Stomach smooth muscle (tissue), 2 donors: Measurements from ENCODE around the gene CYB561A3.
"Not testable (repeated sequence)": the region's sequence is repeated elsewhere in the genome, so short reads cannot be mapped to it uniquely, and the experiment has no call there.

ENCODE experiments used
- H3K27ac ChIP-seq: one replicate; pipeline ENCODE4 v1.7.0; 2013; ENCODE audit warnings: mild to moderate bottlenecking, low read length, inconsistent platforms
- H3K27me3 ChIP-seq, 2 donors: one replicate each; pipeline ENCODE4 v1.7.0; 2013; ENCODE audit warnings: low read length in 2 of 2; ENCODE audit not compliant: insufficient read depth in 2 of 2, control insufficient read depth in 1 of 2
- H3K36me3 ChIP-seq, 2 donors: one replicate each; pipeline ENCODE4 v1.7.0; 2013; ENCODE audit warnings: low read length in 2 of 2; ENCODE audit not compliant: control insufficient read depth in 2 of 2, insufficient read depth in 2 of 2
- H3K4me1 ChIP-seq: one replicate; pipeline ENCODE4 v1.7.0; 2013; ENCODE audit warnings: low read length; ENCODE audit not compliant: control insufficient read depth, insufficient read depth
- H3K4me3 ChIP-seq, 2 donors: one replicate each; pipeline ENCODE4 v1.7.0; 2013; ENCODE audit warnings: low read length in 2 of 2
- H3K9ac ChIP-seq, 2 donors: one replicate each; pipeline ENCODE4 v1.7.0; 2013; ENCODE audit warnings: low read length in 2 of 2, mild to moderate bottlenecking in 1 of 2
- H3K9me3 ChIP-seq, 2 donors: one replicate each; pipeline ENCODE4 v1.7.0; 2013; ENCODE audit warnings: low read length in 2 of 2; ENCODE audit not compliant: control insufficient read depth in 2 of 2
- donor health status: healthy.
- donor health status: Pancreatic carcinoma.

CYB561A3 gene

GRCh38 chr11:61384271-61385242, 22.9 kb upstream of the CYB561A3 start:
- no peaks in the 10 kb centered on the region for H3K27me3 ChIP-seq
- no peaks in the 10 kb centered on the region for H3K36me3 ChIP-seq
- no peak overlapping the region for H3K27ac ChIP-seq
- no peak overlapping the region for H3K9ac ChIP-seq
- no peaks in the 10 kb centered on the region for H3K4me1 ChIP-seq
- no peaks in the 10 kb centered on the region for H3K9me3 ChIP-seq
- H3K4me3 ChIP-seq = no peak overlapping the region

- H3K9ac ChIP-seq, H3K27me3 ChIP-seq, H3K9me3 ChIP-seq, H3K4me3 ChIP-seq, H3K36me3 ChIP-seq, H3K27ac ChIP-seq, H3K4me1 ChIP-seq: not testable (repeated sequence)
Measured at GRCh38 chr11:61383859-61384258, 22.2 kb upstream of the CYB561A3 start.

- Histone ChIP-seq H3K4me1 (no peaks in the 10 kb centered on the region), H3K9ac (no peak overlapping the region), H3K27me3 (no peaks in the 10 kb centered on the region), H3K9me3 (no peaks in the 10 kb centered on the region), H3K4me3 (no peak overlapping the region), H3K27ac (no peak overlapping the region), H3K36me3 (peaks cover 2 to 4% of the 10 kb centered on the region in 2 donors)
Measured at GRCh38 chr11:61380884-61381283, 19.2 kb upstream of the CYB561A3 start.

DNA sequence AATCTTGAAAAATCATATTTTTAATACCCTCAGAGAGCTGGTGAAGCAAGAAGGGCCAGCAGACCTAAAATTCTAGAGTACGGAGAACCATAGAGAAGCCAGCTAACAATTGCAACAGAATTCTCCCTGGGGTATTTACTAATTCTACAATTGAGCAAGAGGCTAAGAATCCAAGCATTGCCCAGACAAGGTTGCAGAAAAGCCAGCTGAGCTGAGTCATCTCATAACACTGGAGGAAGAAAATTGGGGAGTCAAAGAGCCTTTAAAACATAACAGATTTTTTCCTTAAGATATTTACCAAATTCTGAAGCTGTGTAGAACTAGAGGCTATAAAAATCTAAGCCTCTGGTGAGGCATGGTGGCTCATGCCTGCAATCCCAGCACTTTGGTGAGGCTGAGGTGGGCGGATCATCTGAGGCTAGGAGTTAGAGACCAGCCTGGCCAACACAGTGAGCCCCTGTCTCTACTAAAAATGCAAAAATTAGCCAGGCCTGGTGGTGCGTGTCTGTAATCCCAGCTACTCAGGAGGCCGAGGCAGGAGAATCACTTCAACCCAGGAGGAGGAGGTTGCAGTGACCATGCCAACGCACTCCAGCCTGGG, 17.1 kb upstream of the CYB561A3 start:
- no peak overlapping the region for H3K9ac ChIP-seq
- H3K27me3 ChIP-seq = no peaks in the 10 kb centered on the region
- no peak overlapping the region for H3K27ac ChIP-seq
- no peaks in the 10 kb centered on the region for H3K9me3 ChIP-seq
- peaks cover 2 to 4% of the 10 kb centered on the region in 2 donors for H3K36me3 ChIP-seq
- no peak overlapping the region for H3K4me3 ChIP-seq
- H3K4me1 ChIP-seq = no peaks in the 10 kb centered on the region

GRCh38 chr11:61377461-61378160, 15.9 kb upstream of the CYB561A3 start:
- Histone ChIP-seq H3K9ac (no peak overlapping the region), H3K4me1 (no peaks in the 10 kb centered on the region), H3K9me3 (no peaks in the 10 kb centered on the region), H3K36me3 (peaks cover 2 to 4% of the 10 kb centered on the region in 2 donors), H3K27me3 (no peaks in the 10 kb centered on the region), H3K4me3 (no peak overlapping the region), H3K27ac (no peak overlapping the region)

DNA sequence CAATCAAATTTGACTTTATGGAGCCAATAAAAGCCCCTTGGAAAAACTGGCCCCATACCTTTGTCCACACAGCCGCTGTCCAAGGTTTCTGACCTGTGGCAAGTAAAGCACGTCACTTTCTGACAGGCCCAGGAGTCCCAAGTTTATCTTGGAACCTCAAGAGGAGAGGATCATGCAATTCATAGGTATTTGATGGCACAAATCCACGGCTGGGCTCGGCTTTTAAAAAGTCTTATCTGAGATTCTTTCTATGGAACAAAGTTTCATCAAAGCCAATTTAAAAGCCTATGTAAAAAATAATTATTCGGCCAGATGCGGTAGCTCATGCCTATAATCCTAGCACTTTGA, 14.1 kb upstream of the CYB561A3 start:
- Histone ChIP-seq H3K4me3 (no peak overlapping the region), H3K9ac (no peak overlapping the region), H3K4me1 (no peaks in the 10 kb centered on the region), H3K9me3 (no peaks in the 10 kb centered on the region), H3K36me3 (peaks cover 2 to 4% of the 10 kb centered on the region in 2 donors), H3K27ac (no peak overlapping the region), H3K27me3 (no peaks in the 10 kb centered on the region)

GRCh38 chr11:61372659-61373420, 11.2 kb upstream of the CYB561A3 start:
- Histone ChIP-seq H3K4me1 (peaks cover 4% of the 10 kb centered on the region), H3K27ac (no peak overlapping the region), H3K4me3 (no peak overlapping the region), H3K9ac (no peak overlapping the region), H3K27me3 (no peaks in the 10 kb centered on the region), H3K36me3 (peaks cover 16 to 21% of the 10 kb centered on the region in 2 donors), H3K9me3 (no peaks in the 10 kb centered on the region)

DNA sequence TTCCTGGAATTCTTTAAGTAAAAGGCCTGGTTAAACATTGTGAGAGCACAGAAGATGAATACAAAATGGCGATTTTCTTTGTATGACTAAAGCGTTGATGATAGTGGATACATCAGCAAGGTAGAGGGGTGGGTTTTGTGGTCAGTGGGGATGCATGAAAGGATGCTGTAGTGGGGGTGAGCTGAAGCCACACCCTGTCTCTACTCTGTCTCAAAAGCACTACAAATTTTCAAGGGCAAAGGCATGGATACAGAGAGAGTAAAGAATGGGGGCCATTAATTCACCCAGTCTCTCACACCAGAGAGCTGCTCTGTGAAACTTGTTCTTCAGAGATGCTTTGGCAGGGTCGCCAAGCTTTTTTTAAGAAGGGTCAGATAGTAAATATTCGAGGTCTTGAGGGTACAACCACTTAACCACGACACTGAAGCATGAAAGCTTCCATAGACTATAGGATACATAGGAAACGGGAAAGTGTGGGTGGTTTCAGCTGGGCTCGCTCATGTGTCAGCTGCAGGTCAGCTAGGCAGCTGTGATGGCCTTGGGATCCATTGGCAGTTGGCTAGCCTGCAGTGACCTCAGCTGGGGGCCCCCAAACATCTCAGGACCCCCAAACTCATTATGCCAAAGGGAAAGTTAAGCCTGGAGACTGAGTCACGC, 8.8 kb upstream of the CYB561A3 start:
- peaks cover 4% of the 10 kb centered on the region for H3K4me1 ChIP-seq
- no peak overlapping the region for H3K9ac ChIP-seq
- H3K27me3 ChIP-seq = no peaks in the 10 kb centered on the region
- no peak overlapping the region for H3K4me3 ChIP-seq
- H3K9me3 ChIP-seq = no peaks in the 10 kb centered on the region
- H3K36me3 ChIP-seq = peaks cover 31 to 41% of the 10 kb centered on the region in 2 donors
- H3K27ac ChIP-seq = no peak overlapping the region

DNA sequence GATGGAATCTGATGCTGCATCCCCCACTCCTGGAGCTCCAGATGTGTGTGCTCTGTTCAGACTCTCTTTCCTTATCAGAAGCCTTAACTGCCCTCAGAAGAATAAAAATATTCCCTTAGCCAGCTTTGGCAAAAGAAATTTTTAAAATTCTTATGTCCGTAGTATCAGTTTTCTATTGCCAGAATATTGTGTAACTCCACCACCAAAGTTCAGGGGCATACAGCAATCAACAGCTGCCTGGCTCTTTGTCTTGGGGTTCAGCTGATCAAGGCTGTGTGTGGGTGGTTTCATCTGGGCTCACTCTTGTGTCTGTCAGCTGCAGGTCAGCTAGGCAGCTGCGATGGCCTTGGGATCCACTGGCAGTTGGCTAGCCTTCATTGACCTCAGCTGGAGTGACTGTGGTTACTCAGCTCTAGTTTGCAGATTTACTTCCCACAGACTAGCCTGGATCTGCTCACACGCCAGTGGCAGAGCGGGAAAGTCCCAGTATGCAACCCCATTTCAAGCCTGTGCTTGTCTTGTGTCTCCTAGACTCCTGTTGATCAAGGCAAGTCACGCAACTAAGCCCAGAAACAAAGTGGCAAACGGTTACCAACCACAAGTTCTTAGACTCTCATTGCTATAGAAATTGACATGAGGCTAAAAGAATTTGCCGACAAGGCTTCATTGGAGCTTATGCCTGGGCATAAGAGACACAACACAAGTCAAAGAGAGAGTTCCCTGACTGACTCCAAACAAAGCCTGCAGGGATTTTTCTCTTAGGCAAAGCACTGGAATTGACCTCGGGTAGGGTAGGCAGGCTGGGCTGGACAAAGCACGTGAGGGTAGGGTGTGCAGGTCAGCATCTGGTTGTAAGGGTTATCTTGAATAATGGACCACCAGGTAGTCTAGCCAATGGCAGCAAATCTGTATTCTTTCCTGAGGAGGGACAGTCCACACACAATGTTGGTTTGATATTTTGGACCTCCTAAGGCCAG, 8.0 kb upstream of the CYB561A3 start:
- Histone ChIP-seq H3K9ac (no peak overlapping the region), H3K36me3 (peaks cover 31 to 44% of the 10 kb centered on the region in 2 donors), H3K4me1 (peaks cover 4% of the 10 kb centered on the region), H3K27ac (no peak overlapping the region), H3K9me3 (no peaks in the 10 kb centered on the region), H3K27me3 (no peaks in the 10 kb centered on the region), H3K4me3 (no peak overlapping the region)
